ENCODE data around the gene CCDC88B. TPM values are rescaled to one million over a fixed set of nuclear protein-coding genes. Genes with fewer than 3 reads are reported as not detected.

CCDC88B gene
- total and polyA plus RNA-seq, 9 of the 15 experiments (the other 6 are each of a cell fraction or from before 2014, with no cell fraction given), result 0.13 to 18.1 (median 7.9) TPM

DNA sequence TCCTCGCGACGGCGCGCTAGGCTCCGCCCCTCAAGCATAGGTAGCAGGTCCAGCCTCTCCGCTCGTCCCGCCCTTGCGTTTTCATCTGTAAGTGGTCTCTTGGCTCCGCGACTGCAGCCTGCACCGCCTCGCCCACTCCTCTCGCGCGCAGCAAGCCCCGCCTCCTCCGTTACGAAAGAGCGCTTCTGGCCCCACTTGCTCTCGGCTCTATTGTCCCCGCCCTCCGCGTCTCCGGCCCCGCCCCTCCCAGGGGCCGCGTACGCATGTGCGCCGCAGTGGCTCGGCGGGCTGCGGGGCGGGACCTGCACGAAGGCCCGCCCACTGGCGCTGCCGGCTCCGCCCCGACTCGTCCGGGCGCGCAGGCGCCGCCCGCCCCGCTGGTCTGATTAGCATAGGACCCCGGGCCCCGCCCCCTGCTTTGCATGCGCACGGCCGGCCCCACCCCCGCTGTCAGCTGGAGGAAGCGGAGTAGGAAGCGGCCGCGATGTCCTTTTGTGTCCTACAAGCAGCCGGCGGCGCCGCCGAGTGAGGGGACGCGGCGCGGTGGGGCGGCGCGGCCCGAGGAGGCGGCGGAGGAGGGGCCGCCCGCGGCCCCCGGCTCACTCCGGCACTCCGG, 34.8 kb upstream of the CCDC88B start, which contains the start of gene ESRRA (continued):
- TF ChIP-seq GABPA (tag; conservative IDR thresholded peaks at IDR 0.05; ENCODE audit: low read depth) (peak; percentile 46), SETDB1 (IDR thresholded peaks at IDR 0.05; ENCODE audit: low read length) (no peak), GATAD2A (IDR thresholded peaks at IDR 0.05) (no peak), RBM34 (IDR thresholded peaks at IDR 0.05; ENCODE audit: borderline replicate concordance, insufficient read depth, low read length) (no peak), MED1 (CRISPR knock-in tag; IDR thresholded peaks at IDR 0.05; ENCODE audit: borderline replicate concordance) (no peak), COPS2 (conservative IDR thresholded peaks at IDR 0.05) (no peak), ZC3H8 (IDR thresholded peaks at IDR 0.05) (no peak), MAZ (CRISPR knock-in tag; conservative IDR thresholded peaks at IDR 0.05 in 1 of 2, IDR thresholded peaks at IDR 0.05 in 1 of 2) (peak; percentile 43 to 93), CBX5 (IDR thresholded peaks at IDR 0.05; ENCODE audit: borderline replicate concordance, low read depth) (no peak), BRCA1 (IDR thresholded peaks at IDR 0.05) (no peak), BRCA1 (CRISPR knock-in tag; IDR thresholded peaks at IDR 0.05) (no peak), EZH2 (IDR thresholded peaks at IDR 0.05; ENCODE audit: borderline replicate concordance, low read depth, low read length) (no peak), CBX8 (IDR thresholded peaks at IDR 0.05; ENCODE audit: borderline replicate concordance, extremely low read depth, low read depth, low read length, poor library complexity, severe bottlenecking) (no peak), MYNN (IDR thresholded peaks at IDR 0.05) (no peak), MYNN (CRISPR knock-in tag; IDR thresholded peaks at IDR 0.05) (no peak)
- TF ChIP-seq, protein P1, sequence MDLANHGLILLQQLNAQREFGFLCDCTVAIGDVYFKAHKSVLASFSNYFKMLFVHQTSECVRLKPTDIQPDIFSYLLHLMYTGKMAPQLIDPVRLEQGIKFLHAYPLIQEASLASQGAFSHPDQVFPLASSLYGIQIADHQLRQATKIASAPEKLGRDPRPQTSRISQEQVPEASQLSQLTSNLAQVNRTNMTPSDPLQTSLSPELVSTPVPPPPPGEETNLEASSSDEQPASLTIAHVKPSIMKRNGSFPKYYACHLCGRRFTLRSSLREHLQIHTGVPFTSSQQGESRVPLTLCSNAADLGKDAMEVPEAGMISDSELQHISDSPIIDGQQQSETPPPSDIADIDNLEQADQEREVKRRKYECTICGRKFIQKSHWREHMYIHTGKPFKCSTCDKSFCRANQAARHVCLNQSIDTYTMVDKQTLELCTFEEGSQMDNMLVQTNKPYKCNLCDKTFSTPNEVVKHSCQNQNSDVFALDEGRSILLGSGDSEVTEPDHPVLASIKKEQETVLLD (IDR thresholded peaks at IDR 0.05), result no peak
- TF ChIP-seq, protein P2, sequence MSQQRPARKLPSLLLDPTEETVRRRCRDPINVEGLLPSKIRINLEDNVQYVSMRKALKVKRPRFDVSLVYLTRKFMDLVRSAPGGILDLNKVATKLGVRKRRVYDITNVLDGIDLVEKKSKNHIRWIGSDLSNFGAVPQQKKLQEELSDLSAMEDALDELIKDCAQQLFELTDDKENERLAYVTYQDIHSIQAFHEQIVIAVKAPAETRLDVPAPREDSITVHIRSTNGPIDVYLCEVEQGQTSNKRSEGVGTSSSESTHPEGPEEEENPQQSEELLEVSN (IDR thresholded peaks at IDR 0.05; ENCODE audit: borderline replicate concordance in 1 of 2, extremely low read depth in 1 of 2, insufficient read depth in 1 of 2, insufficient read length in 1 of 2, low read depth in 1 of 2, low read length in 1 of 2, poor library complexity in 1 of 2, severe bottlenecking in 1 of 2), result peak in 1 of 2 experiments; percentile 17
- TF ChIP-seq, protein P3, sequence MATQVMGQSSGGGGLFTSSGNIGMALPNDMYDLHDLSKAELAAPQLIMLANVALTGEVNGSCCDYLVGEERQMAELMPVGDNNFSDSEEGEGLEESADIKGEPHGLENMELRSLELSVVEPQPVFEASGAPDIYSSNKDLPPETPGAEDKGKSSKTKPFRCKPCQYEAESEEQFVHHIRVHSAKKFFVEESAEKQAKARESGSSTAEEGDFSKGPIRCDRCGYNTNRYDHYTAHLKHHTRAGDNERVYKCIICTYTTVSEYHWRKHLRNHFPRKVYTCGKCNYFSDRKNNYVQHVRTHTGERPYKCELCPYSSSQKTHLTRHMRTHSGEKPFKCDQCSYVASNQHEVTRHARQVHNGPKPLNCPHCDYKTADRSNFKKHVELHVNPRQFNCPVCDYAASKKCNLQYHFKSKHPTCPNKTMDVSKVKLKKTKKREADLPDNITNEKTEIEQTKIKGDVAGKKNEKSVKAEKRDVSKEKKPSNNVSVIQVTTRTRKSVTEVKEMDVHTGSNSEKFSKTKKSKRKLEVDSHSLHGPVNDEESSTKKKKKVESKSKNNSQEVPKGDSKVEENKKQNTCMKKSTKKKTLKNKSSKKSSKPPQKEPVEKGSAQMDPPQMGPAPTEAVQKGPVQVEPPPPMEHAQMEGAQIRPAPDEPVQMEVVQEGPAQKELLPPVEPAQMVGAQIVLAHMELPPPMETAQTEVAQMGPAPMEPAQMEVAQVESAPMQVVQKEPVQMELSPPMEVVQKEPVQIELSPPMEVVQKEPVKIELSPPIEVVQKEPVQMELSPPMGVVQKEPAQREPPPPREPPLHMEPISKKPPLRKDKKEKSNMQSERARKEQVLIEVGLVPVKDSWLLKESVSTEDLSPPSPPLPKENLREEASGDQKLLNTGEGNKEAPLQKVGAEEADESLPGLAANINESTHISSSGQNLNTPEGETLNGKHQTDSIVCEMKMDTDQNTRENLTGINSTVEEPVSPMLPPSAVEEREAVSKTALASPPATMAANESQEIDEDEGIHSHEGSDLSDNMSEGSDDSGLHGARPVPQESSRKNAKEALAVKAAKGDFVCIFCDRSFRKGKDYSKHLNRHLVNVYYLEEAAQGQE (IDR thresholded peaks at IDR 0.05; ENCODE audit: borderline replicate concordance), result no peak
- TF ChIP-seq, protein P3 (CRISPR knock-in tag; IDR thresholded peaks at IDR 0.05; ENCODE audit: low read depth), result no peak
